Stimulated activated naive CD4-positive, alpha-beta T cell (primary cell): Measurements from ENCODE around the gene MS4A4A.

ENCODE experiments used
- DNase-seq, 6 experiments: peaks; one replicate each; lab custom pipeline; 2025; lab: John Stamatoyannopoulos, UW

MS4A4A gene

GRCh38 chr11:60349990-60350389, 69.5 kb downstream of the MS4A4A start:
- no peak for DNase-seq

GRCh38 chr11:60357771-60358170, 77.3 kb downstream of the MS4A4A start:
- no peak for DNase-seq
